GM15510 (cell line): ENCODE results near the gene FBH1.

ENCODE experiments used
- POLR2A ChIP-seq: IDR thresholded peaks from 3 replicates; pipeline ENCODE4 v1.6.1; 2011; ENCODE audit warnings: borderline replicate concordance; ENCODE audit not compliant: insufficient read length; ENCODE audit errors: extremely low read depth

Gene FBH1

GRCh38 chr10:5918763-5919162 is 28.7 kb downstream of the FBH1 start:
- no peak for TF ChIP-seq POLR2A

DNA sequence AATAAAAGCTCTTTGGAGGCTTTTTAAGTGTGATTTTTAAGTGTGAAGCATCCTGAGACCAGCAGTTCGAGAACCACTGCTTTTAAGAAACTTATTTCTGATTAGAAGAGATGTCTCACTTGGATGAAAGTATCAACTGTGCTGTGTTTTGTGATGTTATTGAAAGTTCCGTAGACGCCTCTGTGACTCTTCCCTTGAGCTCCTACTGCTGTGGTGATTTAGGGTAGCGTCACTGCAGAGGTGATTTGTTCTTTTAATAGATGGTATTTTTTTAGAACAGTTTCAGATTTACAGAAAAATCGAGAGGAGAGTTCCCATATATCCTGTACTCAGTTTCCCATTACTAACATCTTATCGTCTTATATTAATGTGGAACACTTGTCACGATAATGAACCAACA is 29.5 kb downstream of the FBH1 start:
- no peak for TF ChIP-seq POLR2A

DNA sequence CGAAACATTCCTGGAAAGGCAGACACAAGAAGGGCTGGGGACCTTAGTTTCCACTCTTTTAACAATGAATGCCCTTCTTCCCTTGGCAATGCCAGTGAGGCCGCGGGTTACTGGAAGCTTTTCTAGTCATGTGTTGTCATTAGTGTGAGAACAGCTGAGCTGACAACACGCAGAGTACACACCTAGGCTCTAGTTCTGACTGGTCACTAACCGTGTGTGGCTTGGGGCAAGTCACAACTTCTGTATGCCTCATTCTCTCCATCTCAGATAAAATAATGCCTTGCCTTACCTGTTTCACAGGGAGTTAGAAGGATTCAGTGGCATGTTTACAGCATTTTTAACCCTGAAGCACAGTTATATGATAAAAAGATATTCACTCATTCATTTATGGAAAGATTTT is 31.7 kb downstream of the FBH1 start:
- TF ChIP-seq POLR2A: no peak

GRCh38 chr10:5924889-5925288 is 34.8 kb downstream of the FBH1 start:
- no peak for TF ChIP-seq POLR2A

DNA sequence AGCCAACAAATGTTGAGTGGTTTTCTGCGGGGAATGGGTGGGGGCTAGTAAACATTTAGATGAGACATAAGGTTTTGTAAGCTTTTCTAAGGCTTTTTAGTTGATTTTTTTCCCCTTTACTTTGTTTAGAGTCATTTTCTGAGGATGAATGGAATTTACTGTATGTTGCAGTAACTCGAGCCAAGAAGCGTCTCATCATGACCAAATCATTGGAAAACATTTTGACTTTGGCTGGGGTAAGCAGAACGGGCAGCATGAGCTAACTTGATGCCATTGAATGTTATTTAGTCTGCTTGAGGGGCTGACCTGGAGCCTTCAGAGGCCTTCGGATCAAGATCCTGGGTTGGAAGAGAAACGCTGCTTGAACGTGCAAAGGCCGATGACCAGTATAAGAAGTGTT is 37.3 kb downstream of the FBH1 start:
- no peak for TF ChIP-seq POLR2A

DNA sequence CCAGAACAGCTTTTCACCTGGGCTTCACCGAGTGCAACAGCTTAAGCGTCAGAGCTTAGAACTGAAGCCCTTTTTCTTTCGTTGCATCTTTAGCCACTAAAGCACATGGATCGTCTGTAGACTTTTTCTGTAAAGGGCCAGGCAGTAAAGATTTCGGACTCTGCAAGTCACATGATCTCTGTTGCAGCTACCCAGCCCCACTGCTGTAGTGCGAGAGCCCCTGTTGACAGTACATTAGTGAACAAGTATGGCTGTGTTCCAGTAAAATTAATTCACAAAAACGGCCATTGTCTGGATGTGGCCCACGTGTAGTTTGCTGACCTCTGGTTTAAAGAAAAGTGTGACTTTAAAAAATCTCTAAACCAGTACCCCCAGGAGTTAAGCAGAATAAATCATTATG is 39.4 kb downstream of the FBH1 start:
- no peak for TF ChIP-seq POLR2A

- TF ChIP-seq POLR2A: no peak
These were observed 40.2 kb downstream of the FBH1 start for GRCh38 chr10:5930272-5930671.

DNA sequence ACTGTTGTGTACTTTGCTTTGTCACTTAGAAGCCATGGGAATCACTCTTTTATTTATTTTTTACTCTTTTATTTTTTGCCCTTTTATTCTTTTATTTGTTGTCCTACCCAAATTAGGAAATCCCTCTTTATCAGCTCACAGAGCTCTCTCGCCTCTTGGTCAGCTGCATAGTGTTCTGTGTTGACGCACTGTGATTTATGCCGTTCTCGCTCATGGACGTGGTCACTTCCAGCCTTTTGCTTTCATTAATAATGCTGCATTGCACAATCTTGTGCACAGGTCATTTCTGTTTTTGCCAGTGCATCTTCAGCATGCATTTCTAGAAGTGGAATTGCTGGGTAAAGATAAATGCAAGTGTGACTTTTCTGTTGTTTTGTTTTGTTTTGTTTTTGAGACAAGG is 42.3 kb downstream of the FBH1 start:
- no peak for TF ChIP-seq POLR2A

GRCh38 chr10:5933909-5934546 is 44.0 kb downstream of the FBH1 start:
- no peak for TF ChIP-seq POLR2A

DNA sequence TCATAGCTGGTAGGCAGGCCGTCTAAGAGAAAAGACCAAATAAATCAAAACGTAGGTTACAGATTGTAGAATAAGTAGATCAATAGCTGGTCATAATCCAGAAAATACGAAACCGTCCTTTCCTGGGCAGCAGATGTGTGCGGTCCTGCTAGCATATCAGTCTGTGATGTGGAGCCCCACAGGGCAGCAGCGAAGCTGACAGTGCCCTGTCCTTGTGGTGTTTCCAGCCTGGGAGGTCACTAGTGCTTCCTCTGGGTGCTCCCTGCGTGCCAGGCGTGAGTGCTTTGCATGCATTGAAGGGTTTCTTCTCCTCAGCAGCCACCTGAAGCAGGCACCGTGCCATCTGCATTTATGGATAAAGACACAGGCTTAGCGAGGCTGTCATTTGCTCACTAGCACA is 45.6 kb downstream of the FBH1 start:
- TF ChIP-seq POLR2A: no peak

GRCh38 chr10:5937016-5937415 is 47.0 kb downstream of the FBH1 start:
- no peak for TF ChIP-seq POLR2A

DNA sequence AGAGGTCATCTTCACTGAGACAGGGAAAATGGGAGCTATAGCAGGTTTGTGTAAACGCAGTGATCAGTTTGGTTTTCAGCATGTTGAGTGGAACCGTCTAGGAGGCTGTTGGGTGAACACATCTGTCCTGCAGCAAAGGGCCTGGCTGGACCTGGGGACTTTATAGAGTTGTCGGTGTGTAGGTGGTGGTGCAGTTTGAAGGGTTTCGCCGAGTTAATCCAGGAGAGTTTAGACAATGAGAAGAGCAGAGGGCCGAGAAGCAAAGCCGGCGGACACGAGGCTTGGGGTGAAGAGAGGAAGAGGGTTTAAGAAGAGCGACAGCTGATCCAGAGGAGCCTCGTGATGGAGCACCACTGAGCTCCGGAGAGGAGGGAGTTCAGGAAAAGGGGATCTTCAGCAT is 48.2 kb downstream of the FBH1 start:
- TF ChIP-seq POLR2A: no peak

GRCh38 chr10:5940807-5941218 is 50.8 kb downstream of the FBH1 start:
- no peak for TF ChIP-seq POLR2A

DNA sequence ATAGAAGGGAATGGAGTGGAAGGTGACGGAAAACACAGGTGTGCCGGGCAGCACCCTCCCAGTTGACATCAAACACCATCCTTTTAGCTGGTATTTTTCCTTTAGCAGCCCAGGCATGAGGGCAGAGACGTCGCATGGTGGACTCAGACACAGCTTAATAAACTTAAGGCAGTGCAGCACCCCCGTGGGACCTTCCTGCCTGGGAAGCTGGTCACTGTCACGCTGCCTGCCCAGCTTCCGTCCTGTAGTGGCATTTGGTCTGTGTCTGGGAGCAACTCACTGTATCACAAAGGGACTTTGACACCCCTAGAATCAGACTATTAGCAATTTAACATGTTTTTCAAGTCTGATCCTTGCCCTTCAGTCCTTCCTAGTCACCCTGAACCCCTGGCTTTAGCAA is 51.5 kb downstream of the FBH1 start:
- no peak for TF ChIP-seq POLR2A

GRCh38 chr10:5942001-5942400 is 52.0 kb downstream of the FBH1 start:
- no peak for TF ChIP-seq POLR2A

- TF ChIP-seq POLR2A: no peak
These were observed 52.4 kb downstream of the FBH1 start for GRCh38 chr10:5942474-5942873.

DNA sequence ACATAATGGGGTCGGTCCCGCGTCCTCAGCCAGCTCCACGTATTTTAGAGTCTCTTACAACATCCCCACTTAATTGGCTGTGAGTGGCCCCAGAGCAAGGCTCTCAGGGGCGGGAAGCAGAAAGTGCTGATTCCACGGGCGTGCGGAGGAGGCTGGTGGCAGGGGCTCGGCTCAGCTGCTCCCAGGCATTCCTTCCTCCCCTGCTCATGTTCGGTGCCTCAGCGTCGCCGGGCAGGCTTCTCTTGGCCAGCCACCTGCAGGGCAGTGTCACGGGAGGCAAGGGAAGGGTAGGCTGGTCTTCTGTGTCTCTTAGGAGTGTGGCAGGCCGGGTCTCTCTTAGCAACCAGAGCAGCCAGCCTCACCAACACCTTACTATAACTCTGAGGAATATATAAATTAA is 53.5 kb downstream of the FBH1 start:
- no peak for TF ChIP-seq POLR2A
